Peyer's patch (tissue), 4 donors: ENCODE results near the gene PLAGL2.

Experiments
- POLR2A ChIP-seq, 2 donors: fragments of 450-650 bp; IDR thresholded peaks; one replicate each; pipeline ENCODE4 v1.5.1; 2017; ENCODE audit warnings: antibody characterized with exemption in 2 of 2, mild to moderate bottlenecking in 2 of 2, moderate library complexity in 2 of 2
- TF ChIP-seq, protein P1 (sequence below), 6 experiments: fragments of 450-650 bp in 4 of 6; fragments of 200-600 bp in 2 of 6; sonication (generic) in 1 of 6; IDR thresholded peaks; one replicate each; pipeline ENCODE4 v1.5.1; 2017 to 2019; ENCODE audit warnings: antibody characterized with exemption in 6 of 6, mild to moderate bottlenecking in 3 of 6, moderate library complexity in 1 of 6

- TF ChIP-seq, protein P1, sequence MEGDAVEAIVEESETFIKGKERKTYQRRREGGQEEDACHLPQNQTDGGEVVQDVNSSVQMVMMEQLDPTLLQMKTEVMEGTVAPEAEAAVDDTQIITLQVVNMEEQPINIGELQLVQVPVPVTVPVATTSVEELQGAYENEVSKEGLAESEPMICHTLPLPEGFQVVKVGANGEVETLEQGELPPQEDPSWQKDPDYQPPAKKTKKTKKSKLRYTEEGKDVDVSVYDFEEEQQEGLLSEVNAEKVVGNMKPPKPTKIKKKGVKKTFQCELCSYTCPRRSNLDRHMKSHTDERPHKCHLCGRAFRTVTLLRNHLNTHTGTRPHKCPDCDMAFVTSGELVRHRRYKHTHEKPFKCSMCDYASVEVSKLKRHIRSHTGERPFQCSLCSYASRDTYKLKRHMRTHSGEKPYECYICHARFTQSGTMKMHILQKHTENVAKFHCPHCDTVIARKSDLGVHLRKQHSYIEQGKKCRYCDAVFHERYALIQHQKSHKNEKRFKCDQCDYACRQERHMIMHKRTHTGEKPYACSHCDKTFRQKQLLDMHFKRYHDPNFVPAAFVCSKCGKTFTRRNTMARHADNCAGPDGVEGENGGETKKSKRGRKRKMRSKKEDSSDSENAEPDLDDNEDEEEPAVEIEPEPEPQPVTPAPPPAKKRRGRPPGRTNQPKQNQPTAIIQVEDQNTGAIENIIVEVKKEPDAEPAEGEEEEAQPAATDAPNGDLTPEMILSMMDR (IDR thresholded peaks at IDR 0.05), result no peak
- TF ChIP-seq POLR2A (IDR thresholded peaks at IDR 0.05), result no peak
These were observed 16.7 kb downstream of the PLAGL2 start for GRCh38 chr20:32190616-32191415.
